Muscle of leg (tissue), 11 donors: ENCODE measurements around the gene CCNK. TPM values are rescaled to one million over a fixed set of nuclear protein-coding genes. Genes with fewer than 3 reads are reported as not detected.

Experiments
- DNase-seq: peaks from one replicate; pipeline ENCODE4 v3.0.0; 2013
- H3K27ac ChIP-seq: one replicate; pipeline ENCODE4 v1.5.1; 2013; ENCODE audit warnings: mild to moderate bottlenecking, low read length, control low read depth
- H3K27me3 ChIP-seq: one replicate; pipeline ENCODE4 v1.6.1; 2013; ENCODE audit warnings: low read length; ENCODE audit not compliant: control insufficient read depth, insufficient read depth
- H3K36me3 ChIP-seq: one replicate; pipeline ENCODE4 v1.6.1; 2013; ENCODE audit warnings: low read length; ENCODE audit not compliant: control insufficient read depth, insufficient read depth
- H3K4me1 ChIP-seq: one replicate; pipeline ENCODE4 v1.6.1; 2013; ENCODE audit warnings: low read length; ENCODE audit not compliant: control insufficient read depth, insufficient read depth
- H3K4me3 ChIP-seq: one replicate; pipeline ENCODE4 v1.5.1; 2013; ENCODE audit warnings: low read length, control low read depth
- H3K9me3 ChIP-seq: replicated peaks from 2 replicates; pipeline ENCODE4 v1.6.1; 2013; ENCODE audit warnings: low read depth, low read length; ENCODE audit not compliant: control insufficient read depth
- WGBS: methylation state at CpG from one replicate; pipeline ENCODE4 v1.1.5; 2013; ENCODE audit warnings: missing lambda C conversion rate; ENCODE audit not compliant: insufficient coverage; 5-methylcytosine and 5-hydroxymethylcytosine counted together
- polyA plus RNA-seq, 8 donors: library from polyadenylated mRNA; unstranded; fragments of 120-200 nt; gene quantifications; one replicate each; pipeline versions ENCODE4 v1.2.1 to v1.2.3, GENCODE V29; 2013; ENCODE audit warnings: inconsistent platforms in 1 of 8, low replicate concordance in 1 of 8; ENCODE audit not compliant: insufficient read length in 8 of 8, insufficient read depth in 1 of 8
- total RNA-seq: library from RNA; stranded (reverse); fragments of 120-200 nt; gene quantifications from one replicate; pipeline ENCODE4 v1.2.4, GENCODE V29; 2013

CCNK gene
- total and polyA plus RNA-seq, 9 donors, result 18.0 to 41.9 (median 35.1) TPM

- no peaks in the 10 kb centered on the region for H3K36me3 ChIP-seq
- peaks cover 11% of the 10 kb centered on the region for H3K4me1 ChIP-seq
- no peak overlapping the region for H3K4me3 ChIP-seq
- DNase-seq, result no peak
- no peaks in the 10 kb centered on the region for H3K9me3 ChIP-seq
- WGBS, result 69% methylated on average over 9 of the region's 9 CpGs
- H3K27me3 ChIP-seq, result no peaks in the 10 kb centered on the region
- no peak overlapping the region for H3K27ac ChIP-seq
Observed at GRCh38 chr14:99475179-99475578, 6.0 kb upstream of the CCNK start.

GRCh38 chr14:99475660-99476059 lies 5.5 kb upstream of the CCNK start:
- Histone ChIP-seq H3K4me1 (peaks cover 11% of the 10 kb centered on the region), H3K4me3 (no peak overlapping the region), H3K27ac (no peak overlapping the region), H3K9me3 (no peaks in the 10 kb centered on the region), H3K36me3 (no peaks in the 10 kb centered on the region), H3K27me3 (no peaks in the 10 kb centered on the region)
- no peak for DNase-seq
- 100% methylated on average over 1 of the region's 2 CpGs for WGBS

- Histone ChIP-seq H3K4me3 (no peak overlapping the region), H3K36me3 (no peaks in the 10 kb centered on the region), H3K4me1 (peaks cover 11% of the 10 kb centered on the region), H3K27me3 (no peaks in the 10 kb centered on the region), H3K9me3 (no peaks in the 10 kb centered on the region), H3K27ac (no peak overlapping the region)
- DNase-seq, result no peak
- WGBS, result no CpG with 5 or more reads among the region's 1 CpG
Observed at GRCh38 chr14:99476864-99477263, 4.3 kb upstream of the CCNK start.

DNA sequence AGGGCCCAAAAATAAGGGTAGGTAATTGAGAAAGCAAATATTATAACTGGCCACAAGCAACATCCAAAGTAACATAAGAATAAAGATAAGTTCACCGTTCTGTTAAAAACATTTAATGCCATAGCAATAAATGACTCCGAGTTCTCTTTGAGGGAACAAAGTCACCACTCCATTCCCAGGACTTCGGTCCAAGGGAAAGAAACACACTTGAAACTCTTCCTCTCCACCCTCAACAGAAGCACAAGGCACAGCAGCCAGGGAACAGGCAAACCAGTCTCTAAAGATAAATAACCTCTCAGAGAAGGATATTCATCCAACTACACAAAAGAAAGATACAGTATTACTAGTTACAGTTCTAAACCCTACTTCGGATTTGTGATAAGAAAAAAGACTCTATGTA lies 3.1 kb upstream of the CCNK start:
- peaks cover 13% of the 10 kb centered on the region for H3K4me1 ChIP-seq
- 86% methylated on average over 1 of the region's 4 CpGs for WGBS
- no peaks in the 10 kb centered on the region for H3K36me3 ChIP-seq
- H3K4me3 ChIP-seq, result no peak overlapping the region
- H3K27ac ChIP-seq, result no peak overlapping the region
- no peaks in the 10 kb centered on the region for H3K9me3 ChIP-seq
- DNase-seq, result no peak
- no peaks in the 10 kb centered on the region for H3K27me3 ChIP-seq

DNA sequence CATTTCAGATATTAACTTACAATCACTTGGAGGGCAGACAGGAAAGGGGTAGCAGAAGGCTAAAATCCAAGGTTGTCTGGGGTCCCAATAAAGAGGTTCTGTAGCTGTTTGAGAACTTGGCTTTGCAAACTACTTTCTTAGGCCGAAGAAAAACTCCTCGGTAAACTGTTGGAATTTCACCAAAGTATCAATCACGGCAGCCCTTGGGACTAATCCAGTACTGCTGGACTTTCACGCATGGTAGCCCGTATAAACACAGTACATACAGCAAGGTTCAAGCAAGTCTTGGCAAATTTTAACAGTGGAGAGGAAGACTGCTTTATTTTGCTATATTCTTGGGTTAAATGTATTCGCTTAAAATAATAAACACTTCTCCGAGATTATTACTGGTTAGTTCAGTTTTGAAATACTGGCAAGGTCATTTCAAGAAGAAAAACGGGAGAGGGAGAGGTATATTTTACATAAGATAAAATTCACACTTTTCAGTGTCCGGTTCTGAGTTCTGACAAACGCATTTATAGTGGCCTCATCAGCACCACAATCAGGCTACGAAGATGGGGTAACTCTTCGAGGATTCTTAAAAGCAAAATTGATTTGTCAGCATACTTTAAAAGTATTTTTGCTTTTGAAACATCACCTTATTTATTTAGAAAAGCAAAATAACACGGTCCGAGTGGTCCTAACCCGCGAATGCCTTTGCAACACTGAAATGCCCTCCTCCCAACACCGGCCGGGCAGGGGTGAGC lies 1.9 kb upstream of the CCNK start:
- no peaks in the 10 kb centered on the region for H3K27me3 ChIP-seq
- WGBS, result 0% methylated on average over 6 of the region's 18 CpGs
- peak overlapping the region; percentile 88 for H3K27ac ChIP-seq
- peaks cover 14% of the 10 kb centered on the region for H3K4me1 ChIP-seq
- H3K36me3 ChIP-seq, result no peaks in the 10 kb centered on the region
- H3K4me3 ChIP-seq, result peak overlapping the region; percentile 60
- H3K9me3 ChIP-seq, result no peaks in the 10 kb centered on the region
- no peak for DNase-seq

DNA sequence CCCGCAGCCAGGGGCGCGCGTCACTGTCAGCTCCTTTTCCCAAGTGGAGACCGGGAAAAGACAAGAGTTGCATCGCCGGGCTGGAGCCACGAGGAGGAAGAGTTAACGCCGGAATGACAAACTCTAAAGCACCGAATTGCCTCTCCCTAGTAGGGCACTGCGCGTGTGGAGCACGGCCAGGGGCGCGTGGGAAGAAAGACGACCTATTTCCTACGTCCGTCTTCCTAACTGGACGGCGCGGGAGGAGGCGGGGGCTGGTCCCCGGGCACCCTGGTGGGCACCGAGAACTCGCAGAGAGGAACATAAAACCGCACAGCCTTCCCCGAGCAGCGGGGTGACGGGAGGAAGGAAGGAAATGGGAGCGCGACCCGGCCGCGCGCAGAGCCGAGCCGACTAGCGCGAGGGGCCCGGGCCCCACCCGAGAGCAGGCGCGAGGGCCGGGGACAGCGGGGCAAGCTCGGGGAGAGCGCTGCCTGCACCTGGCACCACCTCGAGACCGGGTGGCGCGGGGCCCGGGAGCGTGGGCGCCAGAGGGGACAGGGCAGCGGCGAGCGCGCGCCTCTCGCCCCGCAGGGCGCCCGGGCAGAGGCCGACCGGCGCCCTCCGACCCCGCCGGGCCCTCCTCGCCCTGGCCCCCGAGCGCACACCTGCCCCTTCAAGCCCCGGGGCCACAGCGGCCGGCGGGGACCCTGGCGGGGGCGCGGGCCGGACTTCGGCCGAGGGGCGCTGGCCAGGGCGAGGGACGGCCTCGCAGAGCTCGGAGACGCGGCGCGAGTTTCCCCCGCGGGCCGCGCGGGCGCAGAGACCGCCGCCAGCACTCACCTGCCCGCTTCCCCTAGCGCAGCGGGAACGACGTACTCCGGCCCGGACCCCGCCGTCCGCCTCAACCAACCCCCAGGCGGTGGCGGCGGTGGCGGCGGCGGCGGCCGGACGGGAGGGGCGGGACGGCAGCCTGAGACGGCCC lies 1.0 kb upstream of the CCNK start, which contains the start of gene SETD3:
SETD3 (minus strand) TSS at position 954 of the 964 bp plus-strand sequence. CDS start 15,054 bp downstream, outside the sequence.
- DNase-seq, result peak; percentile 70
- Histone ChIP-seq H3K4me1 (peaks cover 14% of the 10 kb centered on the region), H3K27ac (peak within 1 kb of the TSS; percentile 95), H3K27me3 (no peaks in the 10 kb centered on the region), H3K4me3 (peak within 1 kb of the TSS; percentile 97), H3K9me3 (no peaks in the 10 kb centered on the region), H3K36me3 (no peaks in the 10 kb centered on the region)
- WGBS, result 0% methylated on average over 122 of the region's 122 CpGs

DNA sequence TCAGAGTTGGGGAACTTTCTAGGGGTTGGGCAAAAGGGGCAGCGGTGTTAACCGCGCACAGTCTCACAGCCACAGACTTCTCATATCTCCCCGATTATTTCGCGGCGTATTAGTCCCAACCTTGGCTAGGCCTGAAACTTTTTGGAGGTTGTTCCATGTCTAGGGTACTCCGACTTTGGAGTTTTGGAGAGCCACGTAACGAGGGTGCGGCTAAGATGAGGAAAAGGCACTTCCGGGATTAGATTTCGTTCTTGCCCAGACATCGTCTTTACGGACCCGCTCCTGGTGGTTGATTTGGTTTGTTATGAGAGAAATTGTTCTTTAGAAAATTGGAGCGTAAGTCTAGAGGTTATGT lies 513 bp downstream of the CCNK start:
- 0% methylated on average over 7 of the region's 17 CpGs for WGBS
- H3K36me3 ChIP-seq, result no peaks in the 10 kb centered on the region
- no peaks in the 10 kb centered on the region for H3K9me3 ChIP-seq
- DNase-seq, result peak; percentile 70
- peak overlapping the region; percentile 95 for H3K27ac ChIP-seq
- H3K4me3 ChIP-seq, result peak overlapping the region; percentile 97
- H3K27me3 ChIP-seq, result no peaks in the 10 kb centered on the region
- H3K4me1 ChIP-seq, result peaks cover 14% of the 10 kb centered on the region

- Histone ChIP-seq H3K4me1 (peaks cover 7% of the 10 kb centered on the region), H3K4me3 (no peak overlapping the region), H3K27ac (no peak overlapping the region), H3K27me3 (no peaks in the 10 kb centered on the region), H3K9me3 (no peaks in the 10 kb centered on the region), H3K36me3 (no peaks in the 10 kb centered on the region)
- DNase-seq, result no peak
- WGBS, result no CpG with 5 or more reads among the region's 2 CpGs
Observed at GRCh38 chr14:99484106-99484505, 2.9 kb downstream of the CCNK start.

- Histone ChIP-seq H3K27ac (no peak overlapping the region), H3K4me3 (no peak overlapping the region), H3K36me3 (peaks cover 62% of the 10 kb centered on the region), H3K27me3 (no peaks in the 10 kb centered on the region), H3K4me1 (no peaks in the 10 kb centered on the region), H3K9me3 (no peaks in the 10 kb centered on the region)
- WGBS, result no CpG with 5 or more reads among the region's 2 CpGs
- no peak for DNase-seq
Observed at GRCh38 chr14:99497341-99497740, 16.1 kb downstream of the CCNK start.

DNA sequence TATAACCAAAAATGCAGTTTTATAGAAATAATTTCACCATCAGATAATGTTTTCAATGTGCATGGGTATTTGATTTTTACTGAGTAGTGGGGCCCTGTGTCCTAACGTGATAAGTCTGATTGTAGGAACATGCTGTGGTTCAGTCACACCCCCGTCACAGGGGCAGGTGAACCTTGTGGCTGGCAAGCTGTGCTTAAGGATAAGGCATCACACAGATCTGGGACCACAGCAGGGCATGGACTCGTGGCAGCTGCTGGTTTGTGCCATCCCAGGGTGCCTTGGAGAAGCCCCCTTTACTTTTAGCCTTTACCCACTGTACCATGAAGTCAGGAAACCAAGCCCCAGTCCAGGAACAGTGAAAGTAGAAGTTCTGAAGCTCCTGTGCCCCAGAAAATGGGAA lies 16.7 kb downstream of the CCNK start:
- Histone ChIP-seq H3K4me1 (no peaks in the 10 kb centered on the region), H3K36me3 (peaks cover 65% of the 10 kb centered on the region), H3K4me3 (no peak overlapping the region), H3K9me3 (no peaks in the 10 kb centered on the region), H3K27me3 (no peaks in the 10 kb centered on the region), H3K27ac (no peak overlapping the region)
- no peak for DNase-seq
- WGBS, result 92% methylated on average over 2 of the region's 3 CpGs
